GM06990 (cell line): ENCODE measurements around the gene CD200R1L.

Source experiments
- DNase-seq: peaks from one replicate; pipeline ENCODE4 v3.0.0-alpha.2; 2011; ENCODE audit not compliant: insufficient read length; ENCODE audit errors: extremely low read depth
- H3K27me3 ChIP-seq: replicated peaks from 2 replicates; pipeline ENCODE4 v1.6.0; 2011; ENCODE audit warnings: low read length; ENCODE audit not compliant: control insufficient read depth, insufficient read depth
- H3K36me3 ChIP-seq: 2 replicates; pipeline ENCODE4 v1.5.1; 2011; ENCODE audit warnings: low read length; ENCODE audit not compliant: control insufficient read depth, insufficient read depth
- H3K4me3 ChIP-seq: replicated peaks from 2 replicates; pipeline ENCODE4 v1.5.1; 2011; ENCODE audit warnings: low read depth, mild to moderate bottlenecking, control low read depth, low read length
- TF ChIP-seq, protein P1 (sequence below): IDR thresholded peaks from 2 replicates; pipeline ENCODE4 v1.5.1; 2011; ENCODE audit warnings: low read length, control low read depth, mild to moderate bottlenecking, inconsistent platforms; ENCODE audit not compliant: insufficient read depth, poor library complexity, severe bottlenecking

The CD200R1L gene

GRCh38 chr3:112847692-112848091 is 1.0 kb upstream of the CD200R1L start:
- Histone ChIP-seq H3K4me3 (no peak overlapping the region), H3K36me3 (no peaks in the 10 kb centered on the region), H3K27me3 (no peaks in the 10 kb centered on the region)
- no peak for DNase-seq
- TF ChIP-seq, protein P1, sequence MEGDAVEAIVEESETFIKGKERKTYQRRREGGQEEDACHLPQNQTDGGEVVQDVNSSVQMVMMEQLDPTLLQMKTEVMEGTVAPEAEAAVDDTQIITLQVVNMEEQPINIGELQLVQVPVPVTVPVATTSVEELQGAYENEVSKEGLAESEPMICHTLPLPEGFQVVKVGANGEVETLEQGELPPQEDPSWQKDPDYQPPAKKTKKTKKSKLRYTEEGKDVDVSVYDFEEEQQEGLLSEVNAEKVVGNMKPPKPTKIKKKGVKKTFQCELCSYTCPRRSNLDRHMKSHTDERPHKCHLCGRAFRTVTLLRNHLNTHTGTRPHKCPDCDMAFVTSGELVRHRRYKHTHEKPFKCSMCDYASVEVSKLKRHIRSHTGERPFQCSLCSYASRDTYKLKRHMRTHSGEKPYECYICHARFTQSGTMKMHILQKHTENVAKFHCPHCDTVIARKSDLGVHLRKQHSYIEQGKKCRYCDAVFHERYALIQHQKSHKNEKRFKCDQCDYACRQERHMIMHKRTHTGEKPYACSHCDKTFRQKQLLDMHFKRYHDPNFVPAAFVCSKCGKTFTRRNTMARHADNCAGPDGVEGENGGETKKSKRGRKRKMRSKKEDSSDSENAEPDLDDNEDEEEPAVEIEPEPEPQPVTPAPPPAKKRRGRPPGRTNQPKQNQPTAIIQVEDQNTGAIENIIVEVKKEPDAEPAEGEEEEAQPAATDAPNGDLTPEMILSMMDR, result no peak

DNA sequence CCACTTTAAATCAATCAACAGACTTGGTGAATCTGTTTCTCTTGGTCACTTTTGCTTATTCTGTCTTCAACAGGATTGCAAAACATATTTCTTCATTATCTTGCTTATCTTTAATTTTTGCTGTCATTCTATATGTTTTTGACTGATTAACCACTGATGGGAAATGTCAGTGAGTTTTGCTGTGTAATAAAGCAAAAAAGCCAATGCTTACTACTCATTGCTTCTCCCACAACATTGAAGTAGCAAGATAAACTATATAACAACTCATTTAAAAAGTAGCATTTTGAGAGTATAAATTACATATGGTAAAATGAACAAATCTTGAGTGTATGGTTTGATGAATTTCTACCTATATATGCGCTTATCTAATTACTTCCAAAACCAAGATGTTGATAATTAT is 892 bp downstream of the CD200R1L start:
- Histone ChIP-seq H3K36me3 (no peaks in the 10 kb centered on the region), H3K27me3 (no peaks in the 10 kb centered on the region), H3K4me3 (no peak overlapping the region)
- DNase-seq, result no peak
- TF ChIP-seq, protein P1, result no peak

DNA sequence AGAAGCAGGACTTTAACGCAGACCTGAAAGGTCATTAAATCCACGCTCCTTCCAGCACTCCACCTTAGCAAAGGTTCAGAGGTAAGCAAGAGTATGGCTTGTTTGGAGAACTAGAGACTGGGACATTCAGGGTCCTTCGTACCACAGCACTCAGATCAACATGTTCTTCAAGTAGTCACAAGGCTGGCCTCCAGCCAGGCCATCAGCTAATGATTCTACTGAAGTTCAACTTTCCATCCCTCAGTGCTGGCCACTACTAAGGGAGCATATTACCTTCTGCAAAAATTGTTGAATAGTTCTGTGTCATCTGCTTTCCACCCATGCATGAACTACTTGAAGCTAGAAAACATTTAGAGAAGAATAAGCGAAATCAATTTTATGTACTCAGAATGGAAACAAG is 17.6 kb downstream of the CD200R1L start:
- Histone ChIP-seq H3K36me3 (no peaks in the 10 kb centered on the region), H3K4me3 (no peak overlapping the region), H3K27me3 (no peaks in the 10 kb centered on the region)
- TF ChIP-seq, protein P1, result no peak
- no peak for DNase-seq

DNA sequence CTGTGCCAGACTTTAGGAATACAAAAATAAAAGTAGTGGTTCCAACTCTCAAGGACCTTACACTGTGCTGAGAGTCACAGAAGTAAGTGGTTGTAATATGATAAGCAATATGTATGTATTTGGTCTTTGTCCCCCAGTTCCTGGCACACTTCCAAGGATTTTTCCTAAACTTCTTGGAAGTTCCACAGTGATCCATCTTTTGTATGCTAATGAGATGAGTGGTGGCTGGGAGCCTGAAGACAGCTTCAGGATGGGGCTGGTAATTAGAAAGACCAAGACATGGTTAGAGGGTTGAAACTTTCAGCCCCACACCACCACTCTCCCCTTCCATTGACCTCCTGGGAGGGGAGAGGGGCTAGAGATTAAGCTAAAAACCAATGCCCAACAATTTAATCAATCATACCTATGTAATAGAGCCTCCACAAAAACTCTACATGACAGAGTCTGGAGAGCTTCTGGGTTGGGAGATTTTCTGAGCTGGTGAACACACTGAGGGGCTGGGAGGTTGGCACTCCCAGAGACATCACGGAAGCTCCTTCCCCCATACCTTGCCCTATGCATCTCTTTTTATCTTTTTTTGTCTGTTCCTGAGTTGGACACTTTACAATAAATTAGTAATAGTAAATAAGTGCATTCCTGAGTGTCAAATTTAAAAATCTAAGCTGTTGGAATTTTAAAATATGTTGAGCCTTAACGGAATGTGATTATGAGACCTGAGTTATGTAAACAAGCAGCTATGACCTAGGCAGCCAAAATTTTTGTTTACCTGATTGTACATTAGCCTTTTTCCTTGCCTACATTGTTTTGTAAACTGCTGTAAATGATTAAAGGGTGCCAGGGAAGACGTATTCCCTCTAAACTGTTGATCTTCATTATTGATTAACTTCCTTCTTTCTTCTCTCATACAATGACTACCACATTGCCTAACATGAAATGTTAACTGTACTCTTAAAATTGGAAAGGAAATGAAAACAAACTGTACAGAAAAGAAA is 24.3 kb downstream of the CD200R1L start:
- DNase-seq, result no peak
- TF ChIP-seq, protein P1, result no peak
- Histone ChIP-seq H3K4me3 (no peak overlapping the region), H3K36me3 (no peaks in the 10 kb centered on the region), H3K27me3 (no peaks in the 10 kb centered on the region; the same call in 1 of the 2 replicates)

GRCh38 chr3:112818289-112818688 is 28.4 kb downstream of the CD200R1L start:
- no peaks in the 10 kb centered on the region for H3K27me3 ChIP-seq
- H3K36me3 ChIP-seq, result no peaks in the 10 kb centered on the region
- DNase-seq, result no peak
- H3K4me3 ChIP-seq, result no peak overlapping the region
- TF ChIP-seq, protein P1, result no peak
